ENCODE data around the gene LYPD5.
A peak's percentile ranks its signal among the peaks of the same experiment; 100 is the strongest.

LYPD5 gene

GRCh38 chr19:43804432-43804831 is 2.2 kb upstream of the LYPD5 start:
- no peak for DNase-seq

GRCh38 chr19:43799502-43800142 is 2.6 kb downstream of the LYPD5 start:
- no peak for DNase-seq

GRCh38 chr19:43798546-43799409 is 3.5 kb downstream of the LYPD5 start:
- no peak for DNase-seq

GRCh38 chr19:43798026-43798545 is 4.2 kb downstream of the LYPD5 start:
- no peak for DNase-seq

GRCh38 chr19:43797556-43797955 is 4.7 kb downstream of the LYPD5 start:
- DNase-seq: no peak

- DNase-seq: no peak
Observed at GRCh38 chr19:43797118-43797517, 5.1 kb downstream of the LYPD5 start.

GRCh38 chr19:43790587-43790986 is 11.7 kb downstream of the LYPD5 start:
- no peak for DNase-seq

GRCh38 chr19:43789029-43789428 is 13.2 kb downstream of the LYPD5 start:
- DNase-seq: peak; percentile 34

GRCh38 chr19:43786665-43787064 is 15.6 kb downstream of the LYPD5 start:
- no peak for DNase-seq

GRCh38 chr19:43784981-43785808 is 17.1 kb downstream of the LYPD5 start:
- peak; percentile 88 for DNase-seq

- DNase-seq: no peak
Observed at GRCh38 chr19:43784241-43784980, 17.8 kb downstream of the LYPD5 start.

GRCh38 chr19:43783636-43784035 is 18.6 kb downstream of the LYPD5 start:
- no peak for DNase-seq

- no peak for DNase-seq
Observed at GRCh38 chr19:43782689-43783231, 19.5 kb downstream of the LYPD5 start.

GRCh38 chr19:43782311-43782660 is 20.0 kb downstream of the LYPD5 start:
- no peak for DNase-seq

GRCh38 chr19:43781630-43782310 is 20.5 kb downstream of the LYPD5 start:
- DNase-seq: no peak

GRCh38 chr19:43780706-43781525 is 21.3 kb downstream of the LYPD5 start, which contains the start of gene KCNN4:
Gene KCNN4 (minus strand): TSS chr19:43780973. CDS start chr19:43780861, 112 bp downstream.
- DNase-seq: peak; percentile 59

- DNase-seq: peak; percentile 54
Observed at GRCh38 chr19:43779820-43780219, 22.4 kb downstream of the LYPD5 start.

GRCh38 chr19:43779147-43779819 is 23.0 kb downstream of the LYPD5 start:
- no peak for DNase-seq

GRCh38 chr19:43778651-43779050 is 23.6 kb downstream of the LYPD5 start:
- DNase-seq: no peak

- DNase-seq: peak; percentile 97
Observed at GRCh38 chr19:43777163-43777695, 25.0 kb downstream of the LYPD5 start.
